GM10847 (cell line): Measurements from ENCODE around the gene BRD7.

Experiments
- POLR2A ChIP-seq: IDR thresholded peaks from 2 replicates; pipeline ENCODE4 v1.6.1; 2011; ENCODE audit not compliant: insufficient read length; ENCODE audit errors: extremely low read depth

The BRD7 gene

GRCh38 chr16:50273888-50274325 is 94.9 kb downstream of the BRD7 start:
- peak; percentile 34 for TF ChIP-seq POLR2A

DNA sequence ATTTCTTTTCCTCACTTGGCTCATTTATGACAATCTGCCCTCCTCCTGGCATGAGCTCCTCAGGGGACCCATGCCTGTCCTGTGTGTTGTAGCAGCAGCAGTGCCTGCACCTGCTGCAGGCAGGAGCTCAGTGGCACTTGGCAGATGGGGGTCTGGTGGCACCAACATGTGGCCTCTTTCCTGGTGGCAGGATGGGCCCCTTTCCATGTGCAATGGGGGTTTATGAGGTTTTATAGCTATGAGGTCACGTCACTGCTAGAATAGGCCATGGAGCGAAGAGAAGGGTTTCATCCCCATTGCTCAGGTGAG is 95.5 kb downstream of the BRD7 start:
- no peak for TF ChIP-seq POLR2A

DNA sequence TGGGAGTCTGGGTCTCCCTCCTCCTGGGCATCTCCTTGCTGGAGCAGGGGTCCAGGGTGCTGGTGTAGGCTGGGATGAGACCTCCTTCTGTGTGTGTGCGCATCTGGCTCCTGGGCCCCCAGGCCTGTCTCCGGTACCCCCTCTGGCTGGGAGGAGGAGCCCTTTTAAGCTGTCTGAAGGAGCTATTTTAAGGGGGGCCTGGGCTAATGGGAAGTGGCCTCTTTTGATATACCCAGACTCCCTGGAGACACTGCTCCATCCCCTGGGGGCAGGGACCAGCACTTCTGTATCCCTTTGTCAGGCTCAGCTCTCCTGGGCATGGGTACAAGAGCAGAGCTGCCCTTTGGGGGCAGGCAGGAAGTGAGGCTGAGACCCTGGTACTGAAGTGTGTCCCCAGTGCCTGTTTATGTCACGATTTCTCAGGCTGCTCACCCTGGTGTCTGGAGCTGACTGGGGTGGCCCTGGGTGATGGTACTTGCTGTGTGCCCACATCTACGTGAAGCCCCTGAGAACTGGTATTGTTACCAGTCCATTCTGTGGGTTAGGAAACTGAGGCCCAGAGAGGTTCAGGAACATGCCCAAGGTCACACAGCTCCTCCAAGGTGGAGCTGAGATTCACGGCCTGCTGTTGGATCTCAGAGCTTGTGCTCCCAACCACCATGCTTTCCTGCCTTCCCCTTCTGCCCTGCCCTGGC is 96.0 kb downstream of the BRD7 start:
- no peak for TF ChIP-seq POLR2A

DNA sequence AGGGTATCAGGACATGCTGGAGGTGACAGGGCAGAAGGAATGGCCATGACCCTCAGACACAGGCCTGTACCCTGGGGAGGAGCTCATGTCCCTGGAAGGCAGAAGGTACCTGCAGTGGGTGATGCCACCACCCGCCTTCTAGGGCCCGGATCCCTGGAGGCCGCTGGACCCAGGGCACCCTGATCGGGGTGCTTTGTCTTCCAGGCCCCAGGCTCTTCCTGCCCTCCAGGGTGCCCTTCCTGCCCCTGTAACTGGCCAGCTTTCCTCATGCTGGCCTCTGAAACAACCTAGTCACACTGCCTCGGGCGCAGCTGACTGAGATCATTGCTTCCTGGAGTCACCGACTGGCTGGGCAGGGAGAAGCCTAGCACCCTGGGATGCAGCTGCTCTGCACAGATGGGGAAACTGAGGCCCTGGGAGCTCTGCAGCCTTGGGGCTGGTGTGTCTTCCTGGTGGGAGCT is 96.6 kb downstream of the BRD7 start:
- no peak for TF ChIP-seq POLR2A

- TF ChIP-seq POLR2A: no peak
Observed at GRCh38 chr16:50271148-50272041, 97.4 kb downstream of the BRD7 start.

DNA sequence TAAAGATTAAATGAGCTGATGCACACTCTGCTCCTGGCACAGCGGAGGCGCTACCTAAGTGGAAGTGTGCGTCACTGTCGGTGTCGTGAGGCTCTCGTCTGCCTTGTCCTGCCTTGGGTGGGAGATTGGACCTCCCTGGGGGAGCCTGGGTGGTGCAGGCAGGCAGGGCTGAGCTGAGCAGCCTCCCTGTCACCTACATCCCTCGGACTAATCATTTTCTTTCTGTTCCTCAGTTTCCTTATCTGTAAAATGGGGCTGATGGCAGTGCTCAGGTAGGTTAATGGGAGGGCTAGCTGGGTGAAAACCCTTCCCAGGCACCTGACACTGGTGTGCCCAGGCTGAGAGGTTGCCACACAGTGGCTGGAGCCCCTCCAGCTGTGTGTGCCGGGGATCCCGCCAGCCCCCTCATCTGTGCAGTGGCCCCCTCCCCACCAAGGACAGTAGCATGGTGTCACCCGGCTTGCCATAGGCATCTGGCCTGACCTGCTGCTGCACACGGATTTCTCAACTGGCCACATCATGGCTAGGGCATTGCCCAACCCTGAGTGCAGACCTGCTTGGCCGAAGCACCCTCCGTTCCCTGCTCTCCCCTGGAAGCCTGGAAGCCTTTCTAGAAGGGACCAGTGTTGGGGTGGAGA is 98.2 kb downstream of the BRD7 start:
- TF ChIP-seq POLR2A: no peak

- TF ChIP-seq POLR2A: no peak
Observed at GRCh38 chr16:50269769-50270509, 98.8 kb downstream of the BRD7 start.

DNA sequence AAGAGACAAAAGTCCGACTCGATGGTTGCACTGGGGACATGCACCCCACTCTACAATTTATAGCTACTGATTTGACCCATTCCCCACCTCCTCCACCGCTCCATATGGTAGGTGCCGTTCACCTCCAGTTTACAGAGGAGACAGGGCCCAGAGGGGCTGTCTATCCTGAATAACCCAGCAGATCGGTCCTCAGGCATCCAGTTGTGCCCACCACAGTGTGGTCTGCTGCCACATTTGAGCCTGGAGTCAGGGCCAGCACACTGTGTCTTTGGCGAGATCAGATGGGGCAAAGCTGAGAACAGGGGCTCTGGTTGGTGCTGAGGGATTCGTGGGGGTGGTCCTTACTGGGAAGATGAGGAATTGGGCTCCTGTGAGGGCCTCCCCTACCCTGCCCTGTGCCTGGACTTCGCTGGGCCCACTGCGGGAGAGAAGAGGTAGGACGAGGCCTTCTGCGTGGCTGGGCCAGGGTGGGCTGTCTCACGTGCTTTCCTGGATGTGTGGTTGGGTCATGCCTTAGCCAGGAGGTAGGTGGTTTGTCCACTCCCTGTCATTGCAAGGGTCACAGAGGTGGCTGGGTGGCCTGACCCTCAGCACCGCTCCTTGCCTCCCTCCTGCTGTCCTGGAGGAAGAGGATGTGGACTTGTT is 99.6 kb downstream of the BRD7 start:
- TF ChIP-seq POLR2A: no peak

GRCh38 chr16:50268352-50268751 is 100.4 kb downstream of the BRD7 start:
- TF ChIP-seq POLR2A: no peak

GRCh38 chr16:50267651-50268050 is 101.1 kb downstream of the BRD7 start:
- no peak for TF ChIP-seq POLR2A

GRCh38 chr16:50267151-50267631 is 101.6 kb downstream of the BRD7 start:
- TF ChIP-seq POLR2A: no peak

- TF ChIP-seq POLR2A: peak; percentile 63
Observed at GRCh38 chr16:50266337-50267091, 102.3 kb downstream of the BRD7 start, which contains the start of gene ADCY7. Gene ADCY7 (plus strand): TSS chr16:50266551. CDS start chr16:50288180, 21,629 bp downstream.
